Measurements from ENCODE around the gene CTXN1. TPM values are rescaled to one million over a fixed set of nuclear protein-coding genes. Genes with fewer than 3 reads are reported as not detected.
"Not testable (repeated sequence)": the region's sequence is repeated elsewhere in the genome, so short reads cannot be mapped to it uniquely, and the experiment has no call there.

CTXN1 gene
- total RNA-seq, 1 donor from 2014 or later, result not detected

DNA sequence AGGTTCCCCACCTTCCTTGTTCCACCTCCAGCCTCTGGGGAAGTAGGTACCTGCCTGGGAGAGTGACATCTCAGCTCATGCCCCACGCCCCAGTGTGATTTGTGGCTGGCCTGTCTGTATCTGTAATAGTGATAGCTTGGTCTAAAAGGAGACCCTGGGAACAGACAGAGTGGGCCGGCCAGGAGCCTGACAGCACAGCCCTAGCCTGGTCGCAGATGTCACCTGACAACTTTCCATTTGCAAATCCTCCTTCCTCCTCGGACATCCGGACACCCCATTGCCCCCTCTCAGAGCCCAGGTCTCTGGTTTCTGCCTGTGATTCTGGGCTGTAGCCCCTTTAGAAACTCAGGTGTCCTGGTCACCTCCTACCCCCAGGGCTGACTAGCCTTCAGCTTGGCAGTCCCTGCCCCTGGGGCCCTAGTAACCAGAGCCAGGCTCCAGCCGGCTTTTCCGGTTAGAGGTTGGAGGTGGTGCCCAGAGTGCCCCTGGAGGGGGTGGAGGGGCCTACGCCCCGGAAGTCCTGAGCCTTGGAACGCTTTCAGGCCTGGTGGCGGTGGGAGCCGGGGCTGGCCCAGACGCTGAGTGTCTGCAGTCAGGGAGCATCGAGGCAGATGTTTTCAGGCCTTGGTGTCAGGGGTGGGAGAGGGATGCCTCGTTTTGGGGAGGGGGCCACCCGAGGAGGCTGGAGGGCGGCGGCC lies 31.2 kb downstream of the CTXN1 start:
- Mint-ChIP-seq H3K27me3 (peaks cover 23% of the 10 kb centered on the region), H3K4me1 (no peaks in the 10 kb centered on the region), H3K27ac (no peak overlapping the region), H3K9me3 (no peaks in the 10 kb centered on the region), H3K36me3 (ENCODE audit: low read depth) (no peaks in the 10 kb centered on the region), H3K4me3 (no peak overlapping the region)
- ATAC-seq (ENCODE audit: low read depth) (no peak), DNase-seq (no peak)
- TF ChIP-seq, protein P1, sequence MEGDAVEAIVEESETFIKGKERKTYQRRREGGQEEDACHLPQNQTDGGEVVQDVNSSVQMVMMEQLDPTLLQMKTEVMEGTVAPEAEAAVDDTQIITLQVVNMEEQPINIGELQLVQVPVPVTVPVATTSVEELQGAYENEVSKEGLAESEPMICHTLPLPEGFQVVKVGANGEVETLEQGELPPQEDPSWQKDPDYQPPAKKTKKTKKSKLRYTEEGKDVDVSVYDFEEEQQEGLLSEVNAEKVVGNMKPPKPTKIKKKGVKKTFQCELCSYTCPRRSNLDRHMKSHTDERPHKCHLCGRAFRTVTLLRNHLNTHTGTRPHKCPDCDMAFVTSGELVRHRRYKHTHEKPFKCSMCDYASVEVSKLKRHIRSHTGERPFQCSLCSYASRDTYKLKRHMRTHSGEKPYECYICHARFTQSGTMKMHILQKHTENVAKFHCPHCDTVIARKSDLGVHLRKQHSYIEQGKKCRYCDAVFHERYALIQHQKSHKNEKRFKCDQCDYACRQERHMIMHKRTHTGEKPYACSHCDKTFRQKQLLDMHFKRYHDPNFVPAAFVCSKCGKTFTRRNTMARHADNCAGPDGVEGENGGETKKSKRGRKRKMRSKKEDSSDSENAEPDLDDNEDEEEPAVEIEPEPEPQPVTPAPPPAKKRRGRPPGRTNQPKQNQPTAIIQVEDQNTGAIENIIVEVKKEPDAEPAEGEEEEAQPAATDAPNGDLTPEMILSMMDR (IDR thresholded peaks at IDR 0.05), result no peak
- ChIA-PET POLR2A (no interaction called here), CTCF (no interaction called here)
- intact Hi-C loops (cut with micrococcal nuclease), result no loop called here

DNA sequence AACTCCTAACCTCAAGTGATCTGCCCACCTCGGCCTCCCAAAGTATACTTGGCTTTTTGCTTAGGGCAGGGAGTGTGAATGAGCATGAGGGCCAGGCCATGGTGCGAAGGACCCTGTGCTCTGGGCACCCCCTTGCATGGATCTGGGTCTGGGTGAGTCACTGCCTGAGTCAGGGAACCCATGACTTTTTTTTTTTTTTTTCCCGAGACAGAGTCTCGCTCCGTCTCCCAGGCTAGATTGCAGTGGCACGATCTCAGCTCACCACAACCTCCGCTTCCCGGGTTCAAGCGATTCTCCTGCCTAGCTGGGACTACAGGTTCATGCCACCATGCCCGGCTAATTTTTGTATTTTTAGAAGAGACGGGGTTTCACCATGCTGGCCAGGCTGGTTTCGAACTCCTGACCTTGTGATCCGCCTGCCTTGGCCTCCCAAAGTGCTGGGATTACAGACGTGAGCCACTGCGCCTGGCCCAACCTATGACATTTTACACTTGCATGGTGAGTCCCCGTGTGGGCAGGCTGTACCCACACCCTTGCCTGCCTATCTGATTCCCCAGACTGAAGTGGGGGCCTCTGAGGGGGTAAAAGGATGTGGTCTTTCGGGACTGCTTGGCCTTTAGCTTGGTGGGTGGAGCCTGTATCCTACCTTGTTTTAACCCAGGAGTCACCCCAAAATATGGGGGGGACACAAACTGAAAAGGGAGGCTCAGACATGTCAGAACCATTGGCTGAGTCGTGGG lies 32.4 kb downstream of the CTXN1 start:
- CTCF ChIA-PET, result not testable (repeated sequence)

DNA sequence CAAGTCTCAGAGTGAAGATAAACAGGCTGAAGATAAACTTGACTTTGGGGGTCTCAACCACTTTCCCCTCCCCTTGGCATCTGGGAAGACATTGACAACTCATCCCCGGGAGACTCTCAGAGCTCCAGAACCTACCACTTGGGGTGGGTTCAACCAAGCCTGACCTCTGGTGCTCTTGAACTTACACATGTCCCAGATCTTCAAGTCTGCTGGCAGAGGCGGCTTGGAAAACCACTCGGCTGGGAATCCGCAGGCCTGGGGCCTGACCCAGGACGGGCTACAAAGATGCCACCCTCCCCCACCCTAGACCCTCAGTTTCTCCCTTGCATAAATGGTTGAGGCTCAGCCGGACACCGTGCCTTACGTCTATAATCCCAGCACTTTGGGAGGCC lies 37.1 kb downstream of the CTXN1 start:
- TF ChIP-seq, protein P1 (IDR thresholded peaks at IDR 0.05), result no peak
- ChIA-PET CTCF (no interaction called here), POLR2A (no interaction called here)
- intact Hi-C loops (cut with micrococcal nuclease), result no loop called here
- DNase-seq (no peak), ATAC-seq (ENCODE audit: low read depth) (no peak)
- Mint-ChIP-seq H3K27me3 (peaks cover 17% of the 10 kb centered on the region), H3K4me1 (no peaks in the 10 kb centered on the region), H3K4me3 (no peak overlapping the region), H3K36me3 (ENCODE audit: low read depth) (no peaks in the 10 kb centered on the region), H3K27ac (no peak overlapping the region), H3K9me3 (no peaks in the 10 kb centered on the region)

More for the DNA sequence above, 32.4 kb downstream of the CTXN1 start:
- H3K9me3 Mint-ChIP-seq; H3K36me3 Mint-ChIP-seq (ENCODE audit: low read depth); ATAC-seq (ENCODE audit: low read depth); H3K4me3 Mint-ChIP-seq; H3K4me1 Mint-ChIP-seq; POLR2A ChIA-PET; intact Hi-C loops (cut with micrococcal nuclease); DNase-seq; H3K27ac Mint-ChIP-seq: not testable (repeated sequence)
- peaks cover 27% of the 10 kb centered on the region for H3K27me3 Mint-ChIP-seq

DNA sequence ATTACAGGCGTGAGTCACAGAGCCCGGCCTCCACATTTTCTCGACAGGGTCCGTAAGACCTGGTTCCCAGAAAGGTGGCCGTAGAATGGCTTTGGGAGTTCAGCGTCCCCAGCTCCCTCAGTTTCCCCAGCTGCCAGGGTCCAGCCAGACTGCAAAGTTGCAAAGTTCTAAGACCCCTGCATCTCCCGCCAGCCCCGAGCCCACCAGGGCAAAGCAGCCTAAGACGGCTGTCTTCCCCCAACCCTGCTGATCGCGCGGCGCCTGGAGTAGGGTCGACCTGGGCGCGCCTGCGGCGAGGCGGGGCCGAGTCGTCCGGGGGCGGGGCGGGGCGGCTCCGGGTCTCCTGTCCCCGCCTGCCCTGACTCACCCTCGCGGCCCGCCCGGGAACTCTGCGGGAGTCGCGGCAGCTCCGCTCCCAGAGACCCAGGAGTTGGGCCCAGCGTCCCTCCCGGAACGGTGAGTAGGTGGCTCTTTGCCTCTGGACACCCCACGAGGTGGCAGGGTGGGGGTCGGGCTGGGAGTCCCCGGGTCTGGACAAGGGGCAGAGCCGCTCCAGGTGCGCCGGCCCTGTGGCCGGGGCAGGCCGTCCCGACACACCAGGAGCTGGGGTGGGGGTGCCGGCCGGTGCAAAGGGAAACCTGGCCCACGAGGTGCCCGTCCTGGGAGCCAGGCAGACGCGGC lies 37.6 kb downstream of the CTXN1 start, which contains the start of gene LRRC8E:
Gene LRRC8E (plus strand): TSS at position 366 of the 681 bp plus-strand sequence. CDS start 7,094 bp downstream, outside the sequence.
- POLR2A ChIA-PET, result no interaction called here
- intact Hi-C loops (cut with micrococcal nuclease), result no loop called here
- Mint-ChIP-seq H3K36me3 (ENCODE audit: low read depth) (no peaks in the 10 kb centered on the region), H3K27ac (no peak within 1 kb of the TSS), H3K4me3 (no peak within 1 kb of the TSS), H3K9me3 (no peaks in the 10 kb centered on the region), H3K4me1 (no peaks in the 10 kb centered on the region), H3K27me3 (peaks cover 16% of the 10 kb centered on the region)
- ATAC-seq (ENCODE audit: low read depth), result peak; percentile 71
- DNase-seq, result no peak
- CTCF ChIA-PET, result no interaction called here
- TF ChIP-seq, protein P1 (IDR thresholded peaks at IDR 0.05), result no peak

DNA sequence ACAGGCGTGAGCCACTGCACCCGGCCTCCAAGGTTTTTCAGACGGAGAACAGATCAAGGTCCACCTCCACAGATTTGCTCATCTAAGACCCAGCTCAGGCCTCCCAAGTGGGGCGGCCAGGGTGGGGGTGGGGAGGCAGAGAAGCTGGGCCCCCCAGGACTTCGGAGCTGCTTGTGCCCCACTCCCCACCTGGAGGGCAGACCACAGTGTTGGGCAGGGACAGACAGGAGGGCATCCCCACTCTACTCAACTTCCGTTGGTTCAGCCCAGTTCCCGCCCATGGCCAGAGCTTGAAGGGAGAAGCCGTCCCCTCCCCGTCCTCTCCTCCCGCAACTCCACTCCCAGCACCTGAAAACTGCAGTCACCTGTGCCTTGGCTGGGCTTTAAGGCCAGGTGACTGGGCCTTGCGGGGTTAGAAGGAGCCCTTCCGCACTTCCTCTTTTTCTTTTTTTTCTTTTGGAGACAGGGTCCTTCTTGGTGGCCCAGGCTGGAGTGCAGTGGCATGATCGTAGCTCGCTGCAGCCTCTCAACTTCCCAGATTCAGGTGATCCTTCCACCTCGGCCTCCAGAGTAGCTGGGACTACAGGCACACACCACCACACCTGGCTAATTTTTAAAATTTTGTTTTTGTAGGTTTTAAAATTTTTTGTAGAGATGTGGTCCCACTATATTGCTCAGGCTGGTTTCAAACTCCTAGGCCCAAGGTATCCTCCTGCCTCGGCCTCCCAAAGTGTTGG lies 38.4 kb downstream of the CTXN1 start:
- TF ChIP-seq, protein P1 (IDR thresholded peaks at IDR 0.05), result no peak
- H3K4me1 Mint-ChIP-seq, result no peaks in the 10 kb centered on the region
- no peaks in the 10 kb centered on the region for H3K36me3 Mint-ChIP-seq (ENCODE audit: low read depth)
- H3K27ac Mint-ChIP-seq, result no peak overlapping the region
- DNase-seq (no peak), ATAC-seq (ENCODE audit: low read depth) (no peak)
- no peaks in the 10 kb centered on the region for H3K9me3 Mint-ChIP-seq
- intact Hi-C loops (cut with micrococcal nuclease), result no loop called here
- ChIA-PET CTCF (no interaction called here), POLR2A (no interaction called here)
- no peak overlapping the region for H3K4me3 Mint-ChIP-seq
- peaks cover 16% of the 10 kb centered on the region for H3K27me3 Mint-ChIP-seq
